HepG2 (cell line): Measurements from ENCODE around the gene ACSF3. TPM values are rescaled to one million over a fixed set of nuclear protein-coding genes. Genes with fewer than 3 reads are reported as not detected.

Source experiments
- AHR ChIP-seq: IDR thresholded peaks from 2 replicates; pipeline ENCODE4 v1.6.1; 2018; ENCODE audit warnings: missing genetic modification reagents, missing compliant biosample characterization
- ARID3A ChIP-seq: IDR thresholded peaks from 2 replicates; pipeline ENCODE4 v1.6.1; 2012; ENCODE audit warnings: low read depth, low read length, improper control_type of control experiment
- CBX1 ChIP-seq: IDR thresholded peaks from one replicate; pipeline ENCODE4 v1.6.1; 2016; ENCODE audit warnings: antibody characterized with exemption, low read depth
- KAT8 ChIP-seq: IDR thresholded peaks from 2 replicates; pipeline ENCODE4 v1.6.1; 2016; ENCODE audit warnings: missing genetic modification reagents, missing compliant biosample characterization
- MAF1 ChIP-seq: sonication (generic); formaldehyde crosslinking; IDR thresholded peaks from 2 replicates; pipeline ENCODE4 v1.5.0; 2020; ENCODE audit warnings: missing genetic modification reagents, borderline replicate concordance
- MIER2 ChIP-seq: IDR thresholded peaks from 2 replicates; pipeline ENCODE4 v1.6.1; 2016; ENCODE audit warnings: missing biosample characterization, missing genetic modification reagents
- MIER3 ChIP-seq: IDR thresholded peaks from 2 replicates; pipeline ENCODE4 v1.6.1; 2016; ENCODE audit warnings: missing compliant biosample characterization, borderline replicate concordance
- MTF2 ChIP-seq: sonication (generic); formaldehyde crosslinking; IDR thresholded peaks from 2 replicates; pipeline ENCODE4 v1.5.0; 2020; ENCODE audit warnings: missing genetic modification reagents, borderline replicate concordance
- SNAPC2 ChIP-seq: sonication (generic); formaldehyde crosslinking; IDR thresholded peaks from 2 replicates; pipeline ENCODE4 v1.8.1; 2022; ENCODE audit warnings: mild to moderate bottlenecking, missing genetic modification reagents
- TBP ChIP-seq: sonication (generic); formaldehyde crosslinking; IDR thresholded peaks from 2 replicates; pipeline ENCODE4 v1.5.0; 2020; ENCODE audit warnings: missing genetic modification reagents
- ZBTB2 ChIP-seq: sonication (generic); formaldehyde crosslinking; IDR thresholded peaks from 2 replicates; pipeline ENCODE4 v1.8.0; 2022; ENCODE audit warnings: low read depth, missing genetic modification reagents
- ZBTB39 ChIP-seq: sonication (generic); formaldehyde crosslinking; IDR thresholded peaks from 2 replicates; pipeline ENCODE4 v1.5.0; 2020; ENCODE audit warnings: missing genetic modification reagents
- ZBTB46 ChIP-seq: sonication (generic); formaldehyde crosslinking; IDR thresholded peaks from 2 replicates; pipeline ENCODE4 v1.4.0; 2020; ENCODE audit warnings: mild to moderate bottlenecking, missing genetic modification reagents, borderline replicate concordance
- ZNF281 ChIP-seq: sonication (generic); formaldehyde crosslinking; IDR thresholded peaks from 2 replicates; pipeline ENCODE4 v1.4.0; 2020; ENCODE audit warnings: missing genetic modification reagents, borderline replicate concordance
- ZNF431 ChIP-seq: sonication (generic); formaldehyde crosslinking; IDR thresholded peaks from 2 replicates; pipeline ENCODE4 v1.9.0; 2022; ENCODE audit warnings: missing genetic modification reagents, low read depth, mild to moderate bottlenecking, borderline replicate concordance
- ZNF616 ChIP-seq: sonication (generic); formaldehyde crosslinking; IDR thresholded peaks from 2 replicates; pipeline ENCODE4 v1.5.0; 2020; ENCODE audit warnings: low read depth, mild to moderate bottlenecking, missing genetic modification reagents
- ZSCAN20 ChIP-seq: sonication (generic); formaldehyde crosslinking; IDR thresholded peaks from 2 replicates; pipeline ENCODE4 v1.4.0; 2020; ENCODE audit warnings: missing genetic modification reagents, mild to moderate bottlenecking, borderline replicate concordance
- polyA plus RNA-seq, 8 experiments: library from polyadenylated mRNA; depleted of rRNA in 3 of 8; stranded (reverse) in 7 of 8; unstranded in 1 of 8; fragments of >200 nt; fragmentation: Illumina TruSeq in 4 of 8; extraction: Trizol in 4 of 8; gene quantifications; 2 replicates each; pipeline versions ENCODE4 v1.2.1 to v1.2.3, GENCODE V29; 2011 to 2016; ENCODE audit warnings: low read depth in 4 of 8, missing spikeins in 1 of 8, mixed read lengths in 1 of 8; ENCODE audit not compliant: insufficient read depth in 1 of 8
- total RNA-seq, 5 experiments: library from RNA; depleted of rRNA; stranded (reverse); fragments of >200 nt; fragmentation: Illumina TruSeq; extraction: Trizol; gene quantifications; 2 replicates each; pipeline ENCODE4 v1.2.3, GENCODE V29; 2016; ENCODE audit warnings: low read depth in 1 of 5
- TF ChIP-seq, protein P1 (sequence below): sonication (generic); formaldehyde crosslinking; IDR thresholded peaks from 2 replicates; pipeline ENCODE4 v1.9.0; 2021; ENCODE audit warnings: missing genetic modification reagents, mild to moderate bottlenecking, borderline replicate concordance

Gene ACSF3
- total and polyA plus RNA-seq, 2 of the 13 experiments (the other 11 are each of a cell fraction or from before 2014, with no cell fraction given): 14.9 to 30.6 TPM

DNA sequence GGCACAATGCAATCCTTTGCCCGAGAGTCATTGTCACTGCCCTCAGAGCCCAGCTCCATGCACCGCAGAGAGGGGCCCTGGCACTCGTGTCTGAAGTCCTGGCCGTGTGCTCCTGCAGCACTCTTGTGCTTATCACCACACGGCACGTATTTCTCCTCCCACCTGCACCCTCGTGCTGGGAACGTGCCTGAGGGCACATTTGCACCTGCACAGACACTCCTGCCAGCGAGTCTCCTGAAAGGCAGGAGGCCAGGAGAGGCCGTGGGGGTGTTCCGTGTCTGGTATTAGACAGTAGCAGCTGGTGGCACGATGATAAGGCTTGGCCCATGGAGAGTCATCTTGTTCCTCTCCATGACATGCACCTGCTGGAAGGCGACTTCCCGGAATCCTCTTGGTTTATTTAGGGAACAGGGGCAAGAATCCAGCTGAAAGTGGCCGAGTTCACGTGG, 3.4 kb upstream of the ACSF3 start (continued):
- TF ChIP-seq ZNF281 (CRISPR knock-in tag) (0 out of 2 replicates have a peak, but pooled peaks have one; percentile 12), KAT8 (CRISPR knock-in tag) (no peak), ZBTB39 (0 out of 2 replicates have a peak, but pooled peaks have one; percentile 53), MIER3 (CRISPR knock-in tag) (no peak), ZBTB46 (CRISPR knock-in tag) (no peak), AHR (CRISPR knock-in tag) (no peak; the same call in 1 of the 2 replicates), ZNF431 (CRISPR knock-in tag) (no peak), SNAPC2 (CRISPR knock-in tag) (0 out of 2 replicates have a peak, but pooled peaks have one; percentile 59), ARID3A (no peak), MIER2 (CRISPR knock-in tag) (no peak), CBX1 (no peak), MTF2 (CRISPR knock-in tag) (peak; percentile 62; the same call in 1 of the 2 replicates), ZNF616 (peak; percentile 93; the same call in 1 of the 2 replicates), ZSCAN20 (CRISPR knock-in tag) (no peak), TBP (CRISPR knock-in tag) (no peak), MAF1 (no peak), ZBTB2 (CRISPR knock-in tag) (0 out of 2 replicates have a peak, but pooled peaks have one; percentile 27)
- TF ChIP-seq, protein P1, sequence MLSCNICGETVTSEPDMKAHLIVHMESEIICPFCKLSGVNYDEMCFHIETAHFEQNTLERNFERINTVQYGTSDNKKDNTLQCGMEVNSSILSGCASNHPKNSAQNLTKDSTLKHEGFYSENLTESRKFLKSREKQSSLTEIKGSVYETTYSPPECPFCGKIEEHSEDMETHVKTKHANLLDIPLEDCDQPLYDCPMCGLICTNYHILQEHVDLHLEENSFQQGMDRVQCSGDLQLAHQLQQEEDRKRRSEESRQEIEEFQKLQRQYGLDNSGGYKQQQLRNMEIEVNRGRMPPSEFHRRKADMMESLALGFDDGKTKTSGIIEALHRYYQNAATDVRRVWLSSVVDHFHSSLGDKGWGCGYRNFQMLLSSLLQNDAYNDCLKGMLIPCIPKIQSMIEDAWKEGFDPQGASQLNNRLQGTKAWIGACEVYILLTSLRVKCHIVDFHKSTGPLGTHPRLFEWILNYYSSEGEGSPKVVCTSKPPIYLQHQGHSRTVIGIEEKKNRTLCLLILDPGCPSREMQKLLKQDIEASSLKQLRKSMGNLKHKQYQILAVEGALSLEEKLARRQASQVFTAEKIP (CRISPR knock-in tag): no peak
